IMR-90 (cell line): Measurements from ENCODE around the gene CNTNAP3. TPM values are rescaled to one million over a fixed set of nuclear protein-coding genes. Genes with fewer than 3 reads are reported as not detected.
"Not testable (repeated sequence)": the region's sequence is repeated elsewhere in the genome, so short reads cannot be mapped to it uniquely, and the experiment has no call there.

Experiments
- ATAC-seq: fragments of 200-7000 bp; cut with Tn5 transposase; 2 replicates; pipeline ENCODE4 v1.9.1; 2020; ENCODE audit warnings: low read depth, mild to moderate bottlenecking, moderate library complexity
- BruUV-seq: library from RNA; stranded (reverse); fragments of 400-500 nt; replicated peaks from 2 replicates; lab custom pipeline; 2021; lab: Mats Ljungman, UMichigan
- CTCF ChIA-PET: fragments of 300-600 bp; formaldehyde crosslinking; extraction: SDS; loops from one replicate; lab custom pipeline; 2021; ENCODE audit warnings: antibody characterized with exemption; lab: Yijun Ruan, JAX
- POLR2A ChIA-PET: fragments of 300-600 bp; sonication (Branson Sonifier 250); formaldehyde crosslinking; loops from one replicate; lab custom pipeline; 2022; ENCODE audit warnings: antibody characterized with exemption; ENCODE audit not compliant: unreplicated experiment; lab: Charles Lee
- DNase-seq: peaks from one replicate; pipeline ENCODE4 v3.0.0; 2013
- H2AFZ ChIP-seq: replicated peaks from 2 replicates; pipeline ENCODE3; 2013; ENCODE audit warnings: low read length, mild to moderate bottlenecking; ENCODE audit not compliant: poor library complexity
- H2AK5ac ChIP-seq: 2 replicates; pipeline ENCODE4 v1.6.1; 2013; ENCODE audit warnings: low read depth, low read length, inconsistent platforms
- H2AK9ac ChIP-seq: replicated peaks from 2 replicates; pipeline ENCODE3; 2013; ENCODE audit warnings: mild to moderate bottlenecking, low read depth, low read length, moderate library complexity; ENCODE audit not compliant: poor library complexity
- H2BK120ac ChIP-seq: 2 replicates; pipeline ENCODE4 v1.6.1; 2013; ENCODE audit warnings: low read depth, low read length, inconsistent platforms
- H2BK15ac ChIP-seq: 3 replicates; pipeline ENCODE4 v1.6.1; 2013; ENCODE audit warnings: low read depth, low read length, inconsistent platforms
- H2BK20ac ChIP-seq: 2 replicates; pipeline ENCODE4 v1.6.1; 2013; ENCODE audit warnings: low read depth, mild to moderate bottlenecking, inconsistent platforms, low read length, moderate library complexity
- H2BK5ac ChIP-seq: 2 replicates; pipeline ENCODE4 v1.6.1; 2013; ENCODE audit warnings: mild to moderate bottlenecking, low read depth, low read length, inconsistent platforms; ENCODE audit not compliant: poor library complexity, severe bottlenecking
- H3K14ac ChIP-seq: replicated peaks from 2 replicates; pipeline ENCODE4 v1.6.1; 2013; ENCODE audit warnings: low read depth, low read length, inconsistent platforms
- H3K18ac ChIP-seq: 2 replicates; pipeline ENCODE4 v1.6.1; 2013; ENCODE audit warnings: low read depth, low read length, control low read depth
- H3K23ac ChIP-seq: 2 replicates; pipeline ENCODE4 v1.6.1; 2013; ENCODE audit warnings: low read depth, low read length, inconsistent platforms
- H3K27ac ChIP-seq: 2 replicates; pipeline ENCODE4 v1.5.1; 2013; ENCODE audit warnings: mild to moderate bottlenecking, control low read depth, low read length; ENCODE audit not compliant: insufficient read depth
- H3K27me3 ChIP-seq: 2 replicates; pipeline ENCODE4 v1.6.1; 2013; ENCODE audit warnings: low read length; ENCODE audit not compliant: control insufficient read depth, insufficient read depth
- H3K36me3 ChIP-seq: 2 replicates; pipeline ENCODE4 v1.6.1; 2013; ENCODE audit warnings: low read length, mixed read lengths; ENCODE audit not compliant: control insufficient read depth, insufficient read depth
- H3K4ac ChIP-seq: 2 replicates; pipeline ENCODE4 v1.6.1; 2013; ENCODE audit warnings: low read depth, low read length, inconsistent platforms
- H3K4me1 ChIP-seq: 2 replicates; pipeline ENCODE4 v1.6.1; 2013; ENCODE audit warnings: low read length, mixed read lengths; ENCODE audit not compliant: control insufficient read depth, insufficient read depth
- H3K4me2 ChIP-seq: 2 replicates; pipeline ENCODE4 v1.6.1; 2013; ENCODE audit warnings: low read depth, mild to moderate bottlenecking, control low read depth, low read length, moderate library complexity
- H3K4me3 ChIP-seq: 2 replicates; pipeline ENCODE4 v1.5.1; 2013; ENCODE audit warnings: low read depth, mild to moderate bottlenecking, control low read depth, low read length, moderate library complexity; ENCODE audit not compliant: insufficient read depth
- H3K56ac ChIP-seq: 2 replicates; pipeline ENCODE4 v1.6.1; 2013; ENCODE audit warnings: low read length, inconsistent platforms; ENCODE audit not compliant: insufficient read depth; ENCODE audit errors: extremely low read depth
- H3K79me1 ChIP-seq, 2 experiments: 2 replicates each; pipeline ENCODE4 v1.6.1; 2013; ENCODE audit warnings: low read length in 2 of 2, inconsistent platforms in 1 of 2, low read depth in 1 of 2
- H3K9ac ChIP-seq: 2 replicates; pipeline ENCODE4 v1.6.1; 2013; ENCODE audit warnings: low read depth, low read length, control low read depth
- H3K9me1 ChIP-seq: 2 replicates; pipeline ENCODE4 v1.6.1; 2013; ENCODE audit warnings: low read length, inconsistent platforms; ENCODE audit not compliant: insufficient read depth
- H3K9me3 ChIP-seq: 2 replicates; pipeline ENCODE4 v1.6.1; 2013; ENCODE audit warnings: low read length; ENCODE audit not compliant: control insufficient read depth, insufficient read depth
- H4K20me1 ChIP-seq: 2 replicates; pipeline ENCODE4 v1.6.1; 2013; ENCODE audit warnings: low read length, inconsistent platforms; ENCODE audit not compliant: insufficient read depth
- H4K5ac ChIP-seq: 2 replicates; pipeline ENCODE4 v1.6.1; 2013; ENCODE audit warnings: mild to moderate bottlenecking, low read depth, low read length, control low read depth
- H4K8ac ChIP-seq, 2 experiments: 2 replicates each; pipeline ENCODE4 v1.6.1; 2013; ENCODE audit warnings: low read depth in 2 of 2, low read length in 2 of 2, control low read depth in 1 of 2, inconsistent platforms in 1 of 2
- H4K91ac ChIP-seq: 2 replicates; pipeline ENCODE4 v1.6.1; 2013; ENCODE audit warnings: low read depth, low read length, inconsistent platforms; ENCODE audit not compliant: insufficient read depth
- WGBS, 2 experiments: methylation state at CpG; one replicate each; pipeline versions ENCODE4 v1.1.5 to v1.1.7; 2013; ENCODE audit warnings: missing lambda C conversion rate in 2 of 2; ENCODE audit not compliant: insufficient read length in 1 of 2; ENCODE audit errors: extremely low coverage in 2 of 2; 5-methylcytosine and 5-hydroxymethylcytosine counted together
- dilution Hi-C: fragments of 300-500 bp; cut with HindIII; formaldehyde crosslinking; loops from one replicate; pipeline ENCODE4 v1.14.3; 2018; ENCODE audit warnings: low sequenced_read_pairs; ENCODE audit not compliant: unreplicated experiment
- in situ Hi-C: fragments of 300-500 bp; cut with MboI; formaldehyde crosslinking; loops from 3 replicates; pipeline ENCODE4 v1.14.3; 2019; ENCODE audit warnings: low sequenced_read_pairs, inconsistent platforms, mixed read lengths
- intact Hi-C: fragments of 100-400 bp; cut with micrococcal nuclease; formaldehyde crosslinking; loops from 2 replicates; pipeline ENCODE4 v1.10.0; 2022
- polyA plus RNA-seq, 3 experiments: library from polyadenylated mRNA; depleted of rRNA; stranded (reverse); fragments of >200 nt; gene quantifications; 2 replicates each; pipeline ENCODE4 v1.2.3, GENCODE V29; 2012; ENCODE audit warnings: low replicate concordance in 1 of 3
- total RNA-seq: library from RNA; depleted of rRNA; stranded (reverse); fragments of >200 nt; gene quantifications from 2 replicates; pipeline ENCODE4 v1.2.3, GENCODE V29; 2012

Gene CNTNAP3
- total and polyA plus RNA-seq, 2 of the 4 experiments (the other 2 are of a cell fraction), result 0.90 to 1.2 TPM

DNA sequence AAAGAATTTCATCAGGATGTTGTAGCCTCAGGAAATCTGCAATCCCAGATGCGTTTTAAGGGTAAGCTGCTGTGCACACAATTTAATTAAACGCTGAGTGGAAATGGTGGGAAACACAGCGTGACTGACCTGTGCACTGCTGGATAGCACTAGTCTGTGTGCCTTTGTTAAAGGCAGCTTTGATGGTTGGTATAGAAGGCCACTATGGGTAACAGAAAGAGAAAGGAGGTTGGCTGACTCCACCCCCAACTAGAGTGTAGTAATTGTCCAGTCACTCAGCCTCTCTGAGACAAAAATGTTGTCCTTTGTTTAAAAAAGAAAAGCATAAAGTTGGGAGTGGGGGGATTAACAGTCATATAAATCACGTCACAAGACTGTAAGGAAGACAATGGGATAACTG, 45.5 kb downstream of the CNTNAP3 start:
- in situ Hi-C loops, H3K36me3 ChIP-seq, H2AK9ac ChIP-seq, H3K56ac ChIP-seq, H2BK5ac ChIP-seq, H2BK120ac ChIP-seq, H3K4me3 ChIP-seq, H3K9me3 ChIP-seq, BruUV-seq, H2BK15ac ChIP-seq, H2AFZ ChIP-seq, H3K27ac ChIP-seq, H3K27me3 ChIP-seq, POLR2A ChIA-PET, CTCF ChIA-PET, H3K79me1 ChIP-seq, H3K14ac ChIP-seq, dilution Hi-C loops, H3K4ac ChIP-seq, H3K4me2 ChIP-seq, H2AK5ac ChIP-seq, ATAC-seq, H4K8ac ChIP-seq, H3K9me1 ChIP-seq, H4K91ac ChIP-seq, H3K9ac ChIP-seq, H3K4me1 ChIP-seq, H3K18ac ChIP-seq, intact Hi-C loops, H3K23ac ChIP-seq, H2BK20ac ChIP-seq, H4K5ac ChIP-seq, DNase-seq, H4K20me1 ChIP-seq: not testable (repeated sequence)
- WGBS, 2 experiments, result no CpG with 5 or more reads among the region's 4 CpGs

DNA sequence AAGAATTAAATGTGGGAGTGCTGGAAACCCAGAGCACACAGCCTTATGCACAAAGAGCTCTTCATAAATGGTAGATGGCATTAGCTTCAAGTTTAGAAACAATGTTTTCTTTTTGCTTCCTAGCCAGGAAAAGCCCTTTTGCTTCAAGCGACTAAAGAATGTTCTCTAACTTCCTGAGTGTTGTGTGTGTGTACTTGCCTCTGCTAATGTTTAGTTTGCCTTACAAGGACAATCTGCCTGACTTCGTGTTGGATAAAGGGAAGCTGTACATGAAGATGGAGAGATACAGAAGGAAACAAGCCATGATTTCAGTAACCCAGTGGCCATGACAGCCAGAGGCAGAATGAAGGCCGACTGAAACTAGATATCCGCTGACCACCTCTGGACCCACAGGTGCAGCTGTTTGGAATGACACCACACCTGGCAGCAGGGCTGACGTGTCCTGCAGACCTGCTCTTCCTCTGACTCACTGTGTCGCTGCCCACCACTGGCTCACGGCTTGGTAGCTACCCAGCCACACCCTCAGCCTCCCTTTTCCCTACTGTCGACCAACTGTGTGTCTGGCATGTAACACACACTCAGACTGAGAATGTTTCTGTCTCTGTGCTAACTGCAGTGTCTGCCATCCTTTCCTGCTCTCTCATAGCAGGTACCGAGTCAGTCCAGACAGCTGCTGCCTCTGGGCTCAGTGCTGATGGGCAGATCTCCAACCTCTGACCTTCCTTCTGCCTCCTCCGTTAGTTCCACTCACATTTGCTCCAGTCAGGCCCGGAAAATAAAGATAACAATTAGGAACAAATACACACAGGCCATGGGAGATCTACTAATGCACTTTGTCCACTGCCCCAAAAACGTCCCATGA, 55.6 kb downstream of the CNTNAP3 start:
- BruUV-seq, H3K4me3 ChIP-seq, H3K27ac ChIP-seq, H4K20me1 ChIP-seq, H3K56ac ChIP-seq, H4K8ac ChIP-seq, H2BK20ac ChIP-seq, H3K18ac ChIP-seq, DNase-seq, H3K9me1 ChIP-seq, H3K4ac ChIP-seq, POLR2A ChIA-PET, H3K79me1 ChIP-seq, H3K9me3 ChIP-seq, H3K27me3 ChIP-seq, H3K14ac ChIP-seq, H3K4me2 ChIP-seq, H2AK5ac ChIP-seq, H3K9ac ChIP-seq, H2AFZ ChIP-seq, H4K91ac ChIP-seq, intact Hi-C loops, dilution Hi-C loops, ATAC-seq, H2BK15ac ChIP-seq, H2BK5ac ChIP-seq, in situ Hi-C loops, H3K36me3 ChIP-seq, H3K23ac ChIP-seq, H2AK9ac ChIP-seq, H4K5ac ChIP-seq, CTCF ChIA-PET, H2BK120ac ChIP-seq, H3K4me1 ChIP-seq: not testable (repeated sequence)
- WGBS, 2 experiments, result no CpG with 5 or more reads among the region's 12 CpGs
